ENCODE data around the gene PLPPR3. TPM values are rescaled to one million over a fixed set of nuclear protein-coding genes. Genes with fewer than 3 reads are reported as not detected.

PLPPR3 gene
- total RNA-seq, 1 experiment from 2014 or later = not detected

GRCh38 chr19:815775-816499, 5.8 kb downstream of the PLPPR3 start:
- H3K36me3 Mint-ChIP-seq (ENCODE audit: insufficient read depth, unreplicated experiment) = peaks cover 49% of the 10 kb centered on the region
- BruUV-seq (replicated peaks) = no TSS peak
- TF ChIP-seq CTCF (IDR thresholded peaks at IDR 0.05; ENCODE audit: unreplicated experiment) = no peak
- CTCF ChIA-PET = no interaction called here
- H3K27ac Mint-ChIP-seq (ENCODE audit: unreplicated experiment) = peak overlapping the region; percentile 87
- no peaks in the 10 kb centered on the region for H3K9me3 Mint-ChIP-seq (ENCODE audit: low read depth, unreplicated experiment)
- H3K27me3 Mint-ChIP-seq (ENCODE audit: unreplicated experiment) = peaks cover 13% of the 10 kb centered on the region
- H3K4me1 Mint-ChIP-seq (ENCODE audit: low read depth, unreplicated experiment) = no peaks in the 10 kb centered on the region
- H3K4me3 Mint-ChIP-seq (ENCODE audit: low read depth, unreplicated experiment) = no peak overlapping the region
- no peak for DNase-seq
- intact Hi-C loops (cut with micrococcal nuclease; ENCODE audit: unreplicated experiment) = no loop called here

GRCh38 chr19:815079-815774, 6.5 kb downstream of the PLPPR3 start:
- CTCF ChIA-PET = no interaction called here
- BruUV-seq (replicated peaks) = no TSS peak
- H3K4me1 Mint-ChIP-seq (ENCODE audit: low read depth, unreplicated experiment) = no peaks in the 10 kb centered on the region
- TF ChIP-seq CTCF (IDR thresholded peaks at IDR 0.05; ENCODE audit: unreplicated experiment) = no peak
- DNase-seq = no peak
- H3K27me3 Mint-ChIP-seq (ENCODE audit: unreplicated experiment) = peaks cover 13% of the 10 kb centered on the region
- no peaks in the 10 kb centered on the region for H3K9me3 Mint-ChIP-seq (ENCODE audit: low read depth, unreplicated experiment)
- no peak overlapping the region for H3K4me3 Mint-ChIP-seq (ENCODE audit: low read depth, unreplicated experiment)
- H3K36me3 Mint-ChIP-seq (ENCODE audit: insufficient read depth, unreplicated experiment) = peaks cover 55% of the 10 kb centered on the region
- intact Hi-C loops (cut with micrococcal nuclease; ENCODE audit: unreplicated experiment) = no loop called here
- peak overlapping the region; percentile 87 for H3K27ac Mint-ChIP-seq (ENCODE audit: unreplicated experiment)

GRCh38 chr19:814152-815078, 7.3 kb downstream of the PLPPR3 start:
- Mint-ChIP-seq H3K4me3 (ENCODE audit: low read depth, unreplicated experiment) (no peak overlapping the region), H3K27ac (ENCODE audit: unreplicated experiment) (no peak overlapping the region), H3K36me3 (ENCODE audit: insufficient read depth, unreplicated experiment) (peaks cover 62% of the 10 kb centered on the region), H3K4me1 (ENCODE audit: low read depth, unreplicated experiment) (no peaks in the 10 kb centered on the region), H3K9me3 (ENCODE audit: low read depth, unreplicated experiment) (no peaks in the 10 kb centered on the region), H3K27me3 (ENCODE audit: unreplicated experiment) (peaks cover 13% of the 10 kb centered on the region)
- no peak for DNase-seq
- no TSS peak for BruUV-seq (replicated peaks)
- CTCF ChIA-PET = no interaction called here
- intact Hi-C loops (cut with micrococcal nuclease; ENCODE audit: unreplicated experiment) = no loop called here
- no peak for TF ChIP-seq CTCF (IDR thresholded peaks at IDR 0.05; ENCODE audit: unreplicated experiment)
